ENCODE measurements around the gene ABHD11.
A peak's percentile ranks its signal among the peaks of the same experiment; 100 is the strongest.
"Not testable (repeated sequence)": the region's sequence is repeated elsewhere in the genome, so short reads cannot be mapped to it uniquely, and the experiment has no call there.

The ABHD11 gene

DNA sequence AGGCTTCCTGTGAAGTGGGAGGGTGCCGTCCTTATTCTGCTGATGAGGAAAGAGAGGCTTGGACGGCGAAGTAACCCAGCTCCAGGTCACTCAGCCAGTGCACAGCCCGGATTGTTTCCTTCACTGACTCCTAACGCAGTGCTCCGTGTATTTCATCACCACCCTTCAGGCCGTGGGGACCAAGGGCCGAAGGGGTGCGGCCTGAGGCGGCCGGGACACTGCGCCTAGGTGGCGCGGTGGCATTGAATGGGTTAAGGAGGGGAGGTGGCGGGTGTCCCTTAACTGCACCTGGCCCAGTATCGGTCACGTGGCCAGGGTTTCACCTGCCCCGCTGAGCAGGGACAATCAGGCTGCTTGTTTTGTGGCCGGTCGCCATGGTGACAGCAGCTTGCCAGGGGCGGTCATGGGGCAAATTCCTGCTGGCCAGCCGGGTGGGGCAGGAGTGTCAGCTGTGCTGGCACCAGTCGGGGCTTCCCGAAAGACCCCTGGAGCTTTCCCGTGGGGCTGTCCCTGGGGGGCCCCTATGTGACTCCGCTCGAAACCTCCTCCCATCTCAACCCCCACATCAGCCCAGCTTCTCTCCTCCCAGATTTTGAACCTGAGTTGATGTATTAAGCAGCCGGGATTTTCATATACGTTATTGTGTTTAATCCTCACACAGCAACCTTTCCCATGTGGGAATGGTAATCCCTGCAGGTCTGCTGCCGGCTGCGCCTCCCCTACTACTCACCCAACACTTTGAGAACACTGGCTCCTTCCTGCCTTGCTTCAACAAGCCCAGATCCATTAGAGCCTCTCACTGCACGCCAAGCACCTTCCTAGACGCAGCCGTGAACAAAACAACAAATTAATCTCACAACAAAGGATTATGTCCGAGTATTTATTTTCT, 4.4 kb upstream of the ABHD11 start:
- no peak for DNase-seq (ENCODE audit: low read depth in 3 of 3)

- DNase-seq (ENCODE audit: low read depth in 3 of 3), result no peak
Observed at GRCh38 chr7:73742338-73742752, 3.7 kb upstream of the ABHD11 start.

DNA sequence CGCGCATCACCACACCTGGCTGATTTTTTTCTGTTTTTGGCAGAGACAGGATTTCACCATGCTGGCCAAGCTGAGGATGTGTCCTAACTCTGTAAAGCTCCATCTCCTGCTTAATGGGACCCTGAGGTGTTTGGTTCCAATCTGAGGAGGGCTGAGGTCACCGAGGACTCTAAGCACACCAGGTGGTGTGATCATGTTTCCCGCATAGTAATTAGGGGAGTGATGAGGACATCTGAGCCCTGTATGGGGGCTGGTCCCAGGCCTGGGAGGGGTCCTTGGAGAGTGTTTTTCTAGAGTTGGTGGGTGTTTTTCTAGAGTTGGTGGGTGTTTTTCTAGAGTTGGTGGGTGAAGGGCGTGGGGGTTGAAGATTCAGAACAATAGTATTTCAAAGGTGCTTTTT, 3.0 kb upstream of the ABHD11 start:
- no peak for DNase-seq (ENCODE audit: low read depth in 3 of 3)

- no peak for DNase-seq (ENCODE audit: low read depth in 3 of 3)
Observed at GRCh38 chr7:73740771-73741170, 2.2 kb upstream of the ABHD11 start.

- DNase-seq (ENCODE audit: low read depth in 3 of 3), result no peak
Observed at GRCh38 chr7:73740212-73740611, 1.6 kb upstream of the ABHD11 start.

DNA sequence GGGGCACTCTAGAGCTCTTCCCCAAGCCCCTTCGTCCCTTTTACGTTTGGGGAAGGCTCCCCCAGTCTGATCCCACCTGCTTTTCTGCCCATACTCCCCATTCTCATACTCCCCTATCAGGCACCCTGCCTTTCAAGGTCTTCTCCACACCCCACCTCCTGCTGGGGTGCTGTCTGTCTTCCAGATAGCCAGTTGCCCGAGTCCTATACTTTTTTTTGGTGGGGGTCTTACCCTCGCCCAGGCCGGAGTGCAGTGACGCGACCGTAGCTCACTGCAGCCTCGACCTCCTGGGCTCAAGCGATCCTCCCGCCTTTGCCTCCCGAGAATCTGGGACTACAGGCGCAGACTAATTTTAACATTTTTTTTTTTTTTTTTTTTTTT, 775 bp upstream of the ABHD11 start:
- DNase-seq (ENCODE audit: low read depth in 3 of 3), result no peak

- DNase-seq (ENCODE audit: low read depth in 3 of 3), result peak; percentile 40 to 67 (median 46)
Observed at GRCh38 chr7:73738220-73738611, 386 bp downstream of the ABHD11 start.

- no peak for DNase-seq (ENCODE audit: low read depth in 3 of 3)
Observed at GRCh38 chr7:73737491-73738219, 947 bp downstream of the ABHD11 start.

- no peak for DNase-seq (ENCODE audit: low read depth in 3 of 3)
Observed at GRCh38 chr7:73736885-73737284, 1.7 kb downstream of the ABHD11 start.

- DNase-seq (ENCODE audit: low read depth in 3 of 3), result no peak
Observed at GRCh38 chr7:73735528-73735905, 3.1 kb downstream of the ABHD11 start.

DNA sequence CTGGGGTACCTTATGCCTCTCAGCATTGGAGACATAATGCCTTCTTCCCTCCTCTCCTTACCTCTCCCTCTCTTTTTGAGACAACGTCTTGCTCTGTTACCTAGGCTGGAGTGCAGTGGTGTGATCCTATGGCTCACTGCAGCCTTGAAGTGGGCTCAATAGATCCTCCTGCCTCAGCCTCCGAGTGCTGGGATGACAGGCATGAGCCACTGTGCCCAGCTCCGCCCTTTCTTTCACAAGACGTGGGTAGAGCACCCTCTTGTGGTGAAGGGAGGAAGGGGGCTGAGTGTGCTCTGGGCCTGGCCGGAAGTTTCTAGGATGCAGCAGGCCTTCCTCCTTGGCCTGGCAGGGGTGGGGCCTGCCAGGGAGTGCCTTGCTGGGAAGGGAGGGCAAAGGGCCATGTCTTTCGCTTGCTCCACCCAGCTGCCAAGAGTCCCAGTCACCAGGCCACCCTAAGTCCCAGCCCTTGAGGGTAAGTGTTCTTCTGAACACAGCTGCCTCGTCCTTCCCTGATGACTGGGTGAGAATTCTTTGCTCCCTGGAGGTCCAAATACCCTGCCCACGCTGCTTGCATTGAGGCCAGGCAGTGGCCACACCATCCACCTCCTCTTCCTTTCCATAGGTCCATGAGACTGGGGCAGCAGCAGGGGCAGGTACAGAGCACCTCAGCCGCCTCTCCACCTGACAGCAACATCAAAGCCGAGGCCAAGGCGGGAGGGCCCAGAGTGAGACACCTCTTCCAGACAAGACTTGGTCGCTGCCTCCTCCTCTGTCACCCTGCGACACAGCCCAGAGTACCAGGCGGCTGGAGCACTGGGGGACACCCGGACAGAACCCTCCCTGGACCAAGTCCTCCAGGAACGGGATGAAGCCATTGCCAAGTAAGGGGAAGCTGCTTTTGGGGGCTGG, 3.7 kb downstream of the ABHD11 start:
- peak; percentile 65 to 79 (median 79) for DNase-seq (ENCODE audit: low read depth in 3 of 3)

GRCh38 chr7:73732397-73732796, 6.2 kb downstream of the ABHD11 start:
- DNase-seq (ENCODE audit: low read depth in 3 of 3), result no peak

DNA sequence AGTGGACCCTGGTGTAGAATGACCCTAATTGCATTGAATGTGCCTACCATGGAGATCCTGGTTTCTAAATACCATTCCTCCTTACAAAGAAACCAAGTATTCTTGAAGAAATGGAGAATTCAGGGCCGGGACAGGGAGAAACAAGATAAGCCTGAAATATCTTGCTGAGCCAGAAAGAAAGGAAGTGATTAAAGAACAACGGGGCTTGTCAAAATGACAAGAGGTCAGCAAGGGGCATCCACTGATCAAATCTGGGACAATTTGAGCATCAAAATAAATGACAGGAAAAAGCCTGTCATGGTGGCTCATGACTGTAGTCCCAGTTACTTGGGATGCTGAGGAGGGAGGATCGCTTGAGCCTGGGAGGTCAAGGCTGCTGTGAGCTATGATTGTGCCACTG, 8.1 kb downstream of the ABHD11 start:
- no peak for DNase-seq (ENCODE audit: low read depth in 3 of 3)

GRCh38 chr7:73728551-73728950, 10.1 kb downstream of the ABHD11 start:
- DNase-seq (ENCODE audit: low read depth in 3 of 3), result no peak

- DNase-seq (ENCODE audit: low read depth in 3 of 3), result no peak
Observed at GRCh38 chr7:73727952-73728351, 10.7 kb downstream of the ABHD11 start.

DNA sequence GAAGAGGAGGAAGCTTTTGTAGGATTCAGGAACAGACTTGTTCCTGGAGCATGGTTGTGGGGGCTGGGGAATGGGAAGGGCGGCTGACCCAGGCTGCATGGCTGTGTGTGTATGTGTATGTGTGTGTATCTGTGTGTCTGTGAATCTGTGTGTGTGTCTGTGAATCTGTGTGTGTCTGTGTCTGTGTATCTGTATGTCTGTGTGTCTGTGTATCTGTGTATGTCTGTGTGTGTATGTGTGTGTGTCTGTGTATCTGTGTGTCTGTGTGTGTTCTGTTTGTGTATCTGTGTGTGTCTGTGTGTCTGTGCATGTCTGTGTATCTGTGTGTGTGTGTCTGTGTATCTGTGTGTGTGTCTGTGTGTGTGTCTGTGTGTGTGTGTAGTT, 12.5 kb downstream of the ABHD11 start:
- DNase-seq (ENCODE audit: low read depth in 3 of 3), result no peak

DNA sequence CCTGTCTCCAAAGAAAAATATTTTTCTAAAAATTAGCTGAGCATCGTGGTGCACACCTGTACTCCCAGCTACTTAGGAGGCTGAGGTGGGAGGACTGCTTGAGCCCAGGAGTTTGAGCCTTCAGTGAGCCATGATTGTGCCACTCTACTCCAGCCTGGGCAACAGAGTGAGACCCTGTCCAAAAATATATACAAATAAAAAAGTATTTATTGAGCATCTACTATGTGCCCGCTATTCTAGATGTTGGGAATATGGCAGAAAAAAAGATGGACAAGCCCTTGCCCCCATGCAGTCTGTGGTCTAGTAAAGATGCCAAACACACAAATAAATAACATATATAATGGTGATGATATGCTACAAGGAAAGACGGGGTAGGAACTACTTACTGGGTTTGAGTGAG, 14.8 kb downstream of the ABHD11 start:
- no peak for DNase-seq (ENCODE audit: low read depth in 3 of 3)

DNA sequence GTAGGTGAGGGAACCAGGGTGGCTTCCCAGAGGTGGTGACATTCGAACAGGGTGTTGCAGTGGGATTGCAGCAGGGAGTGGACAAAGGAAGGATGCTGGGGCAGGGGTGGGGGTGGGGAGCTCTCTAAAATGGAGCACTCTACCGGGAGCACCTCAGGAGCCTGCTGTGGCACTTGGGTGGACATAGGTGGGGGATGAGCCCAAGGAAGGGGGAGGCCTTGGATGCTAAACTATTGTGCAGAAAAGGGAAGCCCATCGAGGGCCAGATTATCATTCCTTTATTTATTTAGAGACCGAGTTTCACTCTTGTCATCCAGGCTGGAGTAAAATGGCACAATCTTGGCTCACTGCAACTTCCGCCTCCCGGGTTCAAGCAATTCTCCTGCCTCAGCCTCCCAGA, 15.8 kb downstream of the ABHD11 start:
- DNase-seq (ENCODE audit: low read depth in 3 of 3), result no peak

DNA sequence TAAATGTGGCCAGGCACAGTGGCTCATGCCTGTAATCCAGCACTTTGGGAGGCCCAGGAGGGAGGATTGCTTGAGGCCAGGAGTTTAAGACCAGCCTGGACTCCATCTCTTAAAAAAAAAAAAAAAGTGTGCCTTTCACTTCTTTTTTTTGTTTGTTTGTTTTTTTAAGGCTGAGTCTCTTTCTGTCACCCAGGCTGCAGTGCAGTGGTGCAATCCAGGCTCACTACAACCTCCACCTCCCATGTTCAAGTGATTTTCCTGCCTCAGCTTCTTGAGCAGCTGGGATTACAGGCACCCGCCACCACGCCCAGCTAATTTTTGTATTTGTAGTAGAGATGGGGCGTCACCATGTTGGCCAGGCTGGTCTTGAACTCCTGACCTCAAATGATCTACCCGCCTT, 16.4 kb downstream of the ABHD11 start:
- DNase-seq (ENCODE audit: low read depth in 3 of 3), result not testable (repeated sequence)

DNA sequence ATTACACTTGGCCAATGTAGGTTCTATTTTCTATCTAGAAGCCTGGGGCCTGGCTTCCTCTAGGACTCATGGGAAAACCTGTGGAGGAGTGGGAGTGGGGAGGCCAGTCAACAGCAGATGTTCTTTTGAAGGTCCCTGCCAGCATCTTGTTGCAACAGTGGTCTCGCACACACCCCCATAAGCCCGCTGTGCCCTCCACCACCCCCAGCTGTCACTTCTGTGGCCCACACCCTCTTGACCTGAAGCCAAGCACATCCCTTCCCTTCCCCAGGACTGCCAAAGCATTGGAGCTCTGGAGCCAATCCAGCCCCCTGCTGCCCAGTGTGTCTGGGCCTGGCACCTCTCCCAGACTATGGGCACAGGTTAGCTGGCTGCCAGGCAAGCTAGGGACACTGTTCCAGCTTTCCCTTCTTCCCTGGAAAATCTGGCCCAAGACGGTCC, 17.2 kb downstream of the ABHD11 start:
- no peak for DNase-seq (ENCODE audit: low read depth in 3 of 3)

DNA sequence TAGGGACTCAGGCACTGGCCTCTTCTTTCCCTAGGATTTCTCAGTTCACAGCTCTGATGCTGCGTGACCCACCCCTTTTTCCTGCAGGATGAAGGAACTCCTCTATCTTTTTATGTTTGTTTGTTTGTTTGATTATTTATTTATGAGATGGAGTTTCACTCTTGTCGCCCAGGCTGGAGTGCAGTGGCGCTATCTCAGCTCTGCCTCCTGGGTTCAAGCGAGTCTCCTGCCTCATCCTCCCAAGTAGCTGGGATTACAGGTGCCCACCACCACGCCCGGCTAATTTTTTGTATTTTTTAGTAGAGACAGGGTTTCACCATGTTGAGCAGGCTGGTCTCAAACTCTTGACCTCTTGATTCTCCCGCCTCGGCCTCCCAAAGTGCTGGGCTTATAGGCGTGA, 18.2 kb downstream of the ABHD11 start:
- not testable (repeated sequence) for DNase-seq (ENCODE audit: low read depth in 3 of 3)

GRCh38 chr7:73719806-73720169, 18.8 kb downstream of the ABHD11 start:
- no peak for DNase-seq (ENCODE audit: low read depth in 3 of 3)
